Anterior cingulate cortex (tissue), 58 donors: ENCODE data around the gene HS3ST6.
"Not testable (repeated sequence)": the region's sequence is repeated elsewhere in the genome, so short reads cannot be mapped to it uniquely, and the experiment has no call there.

Source experiments
- DNase-seq, 58 donors: peaks; one replicate each; lab custom pipeline; 2025; lab: John Stamatoyannopoulos, UW

The HS3ST6 gene

GRCh38 chr16:1918351-1919326 lies at the start of gene HS3ST6:
Gene HS3ST6 (minus strand): TSS chr16:1918415. CDS start chr16:1918323, 92 bp downstream.
- DNase-seq: no peak

- DNase-seq: no peak
These were observed 48.2 kb upstream of the HS3ST6 start, which contains the start of gene RNF151 for GRCh38 chr16:1966460-1966859. Gene RNF151 (plus strand): TSS chr16:1966856. CDS start chr16:1966882, 26 bp downstream.

GRCh38 chr16:1965396-1966001 lies 47.3 kb upstream of the HS3ST6 start:
- no peak for DNase-seq

- DNase-seq: peak; percentile 80 to 100 (median 97)
These were observed 46.5 kb upstream of the HS3ST6 start, which contains the start of gene RPS2 for GRCh38 chr16:1964506-1965395. Gene RPS2 (minus strand): TSS chr16:1964826. CDS start chr16:1964625, 201 bp downstream.

GRCh38 chr16:1963806-1964505 lies 45.7 kb upstream of the HS3ST6 start:
- DNase-seq: peak in 12 of 58 donors; percentile 38 to 75 (median 63)

- DNase-seq: not testable (repeated sequence)
These were observed 44.2 kb upstream of the HS3ST6 start for GRCh38 chr16:1962161-1963153.

- DNase-seq: no peak
These were observed 43.4 kb upstream of the HS3ST6 start for GRCh38 chr16:1961651-1962067.

GRCh38 chr16:1960665-1961630 lies 42.7 kb upstream of the HS3ST6 start:
- peak in 2 of 58 donors; percentile 10 to 27 for DNase-seq

- peak; percentile 20 to 92 (median 82) for DNase-seq
These were observed 41.2 kb upstream of the HS3ST6 start, which contains the start of gene NDUFB10 for GRCh38 chr16:1959269-1960039. Gene NDUFB10 (plus strand): TSS chr16:1959538. CDS start chr16:1959625, 87 bp downstream.

- no peak for DNase-seq
These were observed 40.6 kb upstream of the HS3ST6 start for GRCh38 chr16:1958715-1959268.

GRCh38 chr16:1958143-1958491 lies 39.9 kb upstream of the HS3ST6 start:
- not testable (repeated sequence) for DNase-seq

GRCh38 chr16:1957434-1958142 lies 39.4 kb upstream of the HS3ST6 start:
- DNase-seq: not testable (repeated sequence)

GRCh38 chr16:1953734-1954133 lies 35.5 kb upstream of the HS3ST6 start:
- DNase-seq: no peak

GRCh38 chr16:1950559-1950958 lies 32.3 kb upstream of the HS3ST6 start:
- no peak for DNase-seq

GRCh38 chr16:1950047-1950446 lies 31.8 kb upstream of the HS3ST6 start:
- no peak for DNase-seq
